ENCODE data around the gene TMEM37. TPM values are rescaled to one million over a fixed set of nuclear protein-coding genes. Genes with fewer than 3 reads are reported as not detected.

The TMEM37 gene
- total RNA-seq, 1 donor from 2014 or later, result 0.14 TPM

GRCh38 chr2:119440873-119441272 lies 9.2 kb downstream of the TMEM37 start:
- no peaks in the 10 kb centered on the region for H3K36me3 Mint-ChIP-seq (ENCODE audit: low read depth)
- no peak for DNase-seq (ENCODE audit: low spot score)
- H3K27ac Mint-ChIP-seq, result no peak overlapping the region
- no peak overlapping the region for H3K4me3 Mint-ChIP-seq (ENCODE audit: low read depth)
- intact Hi-C loops (cut with micrococcal nuclease), result no loop called here
- H3K9me3 Mint-ChIP-seq, result no peaks in the 10 kb centered on the region
- no peaks in the 10 kb centered on the region for H3K27me3 Mint-ChIP-seq (ENCODE audit: low read depth)
- H3K4me1 Mint-ChIP-seq (ENCODE audit: low read depth), result no peaks in the 10 kb centered on the region

- Mint-ChIP-seq H3K36me3 (ENCODE audit: low read depth) (no peaks in the 10 kb centered on the region), H3K27me3 (ENCODE audit: low read depth) (no peaks in the 10 kb centered on the region), H3K4me3 (ENCODE audit: low read depth) (no peak overlapping the region), H3K4me1 (ENCODE audit: low read depth) (no peaks in the 10 kb centered on the region), H3K9me3 (no peaks in the 10 kb centered on the region), H3K27ac (no peak overlapping the region)
- intact Hi-C loops (cut with micrococcal nuclease), result no loop called here
- no peak for DNase-seq (ENCODE audit: low spot score)
Measured at GRCh38 chr2:119441376-119442225, 9.9 kb downstream of the TMEM37 start.

GRCh38 chr2:119442226-119442619 lies 10.6 kb downstream of the TMEM37 start:
- Mint-ChIP-seq H3K27me3 (ENCODE audit: low read depth) (no peaks in the 10 kb centered on the region), H3K27ac (no peak overlapping the region), H3K36me3 (ENCODE audit: low read depth) (no peaks in the 10 kb centered on the region), H3K9me3 (no peaks in the 10 kb centered on the region), H3K4me3 (ENCODE audit: low read depth) (no peak overlapping the region), H3K4me1 (ENCODE audit: low read depth) (no peaks in the 10 kb centered on the region)
- DNase-seq (ENCODE audit: low spot score), result no peak
- intact Hi-C loops (cut with micrococcal nuclease), result no loop called here

GRCh38 chr2:119442850-119443249 lies 11.2 kb downstream of the TMEM37 start:
- Mint-ChIP-seq H3K36me3 (ENCODE audit: low read depth) (no peaks in the 10 kb centered on the region), H3K9me3 (no peaks in the 10 kb centered on the region), H3K27me3 (ENCODE audit: low read depth) (no peaks in the 10 kb centered on the region), H3K4me1 (ENCODE audit: low read depth) (no peaks in the 10 kb centered on the region), H3K4me3 (ENCODE audit: low read depth) (no peak overlapping the region), H3K27ac (no peak overlapping the region)
- intact Hi-C loops (cut with micrococcal nuclease), result no loop called here
- no peak for DNase-seq (ENCODE audit: low spot score)

GRCh38 chr2:119446037-119446436 lies 14.4 kb downstream of the TMEM37 start:
- peaks cover 2% of the 10 kb centered on the region for H3K27me3 Mint-ChIP-seq (ENCODE audit: low read depth)
- peaks cover 5% of the 10 kb centered on the region for H3K4me1 Mint-ChIP-seq (ENCODE audit: low read depth)
- no peak for DNase-seq (ENCODE audit: low spot score)
- H3K9me3 Mint-ChIP-seq, result no peaks in the 10 kb centered on the region
- no peak overlapping the region for H3K27ac Mint-ChIP-seq
- intact Hi-C loops (cut with micrococcal nuclease), result no loop called here
- no peaks in the 10 kb centered on the region for H3K36me3 Mint-ChIP-seq (ENCODE audit: low read depth)
- no peak overlapping the region for H3K4me3 Mint-ChIP-seq (ENCODE audit: low read depth)

- Mint-ChIP-seq H3K4me1 (ENCODE audit: low read depth) (peaks cover 5% of the 10 kb centered on the region), H3K4me3 (ENCODE audit: low read depth) (no peak overlapping the region)
Measured at GRCh38 chr2:119448427-119449141, 16.9 kb downstream of the TMEM37 start.

GRCh38 chr2:119449521-119449920 lies 17.9 kb downstream of the TMEM37 start:
- intact Hi-C loops (cut with micrococcal nuclease), result no loop called here
- no peaks in the 10 kb centered on the region for H3K36me3 Mint-ChIP-seq (ENCODE audit: low read depth)
- no peak overlapping the region for H3K27ac Mint-ChIP-seq
- H3K27me3 Mint-ChIP-seq (ENCODE audit: low read depth), result peaks cover 2% of the 10 kb centered on the region
- H3K4me1 Mint-ChIP-seq (ENCODE audit: low read depth), result peaks cover 5% of the 10 kb centered on the region
- H3K9me3 Mint-ChIP-seq, result no peaks in the 10 kb centered on the region
- no peak for DNase-seq (ENCODE audit: low spot score)
- no peak overlapping the region for H3K4me3 Mint-ChIP-seq (ENCODE audit: low read depth)

More at GRCh38 chr2:119448427-119449141, 16.9 kb downstream of the TMEM37 start:
- Mint-ChIP-seq H3K36me3 (ENCODE audit: low read depth) (no peaks in the 10 kb centered on the region), H3K9me3 (no peaks in the 10 kb centered on the region), H3K27me3 (ENCODE audit: low read depth) (peaks cover 2% of the 10 kb centered on the region), H3K27ac (no peak overlapping the region)
- intact Hi-C loops (cut with micrococcal nuclease), result no loop called here
- DNase-seq (ENCODE audit: low spot score), result no peak

- peaks cover 5% of the 10 kb centered on the region for H3K4me1 Mint-ChIP-seq (ENCODE audit: low read depth)
- H3K36me3 Mint-ChIP-seq (ENCODE audit: low read depth), result no peaks in the 10 kb centered on the region
- H3K9me3 Mint-ChIP-seq, result no peaks in the 10 kb centered on the region
- peaks cover 12% of the 10 kb centered on the region for H3K27me3 Mint-ChIP-seq (ENCODE audit: low read depth)
- no peak for DNase-seq (ENCODE audit: low spot score)
- no peak overlapping the region for H3K4me3 Mint-ChIP-seq (ENCODE audit: low read depth)
- no peak overlapping the region for H3K27ac Mint-ChIP-seq
- intact Hi-C loops (cut with micrococcal nuclease), result no loop called here
Measured at GRCh38 chr2:119451336-119452050, 19.8 kb downstream of the TMEM37 start.

GRCh38 chr2:119453972-119454593 lies 22.4 kb downstream of the TMEM37 start:
- Mint-ChIP-seq H3K4me3 (ENCODE audit: low read depth) (no peak overlapping the region), H3K27ac (no peak overlapping the region), H3K9me3 (no peaks in the 10 kb centered on the region), H3K27me3 (ENCODE audit: low read depth) (peaks cover 14% of the 10 kb centered on the region), H3K4me1 (ENCODE audit: low read depth) (no peaks in the 10 kb centered on the region), H3K36me3 (ENCODE audit: low read depth) (no peaks in the 10 kb centered on the region)
- DNase-seq (ENCODE audit: low spot score), result no peak
- intact Hi-C loops (cut with micrococcal nuclease), result no loop called here

- Mint-ChIP-seq H3K36me3 (ENCODE audit: low read depth) (no peaks in the 10 kb centered on the region), H3K27me3 (ENCODE audit: low read depth) (peaks cover 14% of the 10 kb centered on the region), H3K4me1 (ENCODE audit: low read depth) (no peaks in the 10 kb centered on the region), H3K4me3 (ENCODE audit: low read depth) (no peak overlapping the region), H3K9me3 (no peaks in the 10 kb centered on the region), H3K27ac (no peak overlapping the region)
- no peak for DNase-seq (ENCODE audit: low spot score)
- intact Hi-C loops (cut with micrococcal nuclease), result no loop called here
Measured at GRCh38 chr2:119455066-119455718, 23.5 kb downstream of the TMEM37 start.

GRCh38 chr2:119460076-119460475 lies 28.4 kb downstream of the TMEM37 start:
- intact Hi-C loops (cut with micrococcal nuclease), result no loop called here
- no peak for DNase-seq (ENCODE audit: low spot score)
- Mint-ChIP-seq H3K27me3 (ENCODE audit: low read depth) (peaks cover 13% of the 10 kb centered on the region), H3K4me1 (ENCODE audit: low read depth) (peaks cover 17% of the 10 kb centered on the region), H3K36me3 (ENCODE audit: low read depth) (no peaks in the 10 kb centered on the region), H3K9me3 (no peaks in the 10 kb centered on the region), H3K4me3 (ENCODE audit: low read depth) (no peak overlapping the region), H3K27ac (no peak overlapping the region)

- H3K4me3 Mint-ChIP-seq (ENCODE audit: low read depth), result no peak overlapping the region
- H3K4me1 Mint-ChIP-seq (ENCODE audit: low read depth), result peaks cover 17% of the 10 kb centered on the region
- no peak for DNase-seq (ENCODE audit: low spot score)
- no peak overlapping the region for H3K27ac Mint-ChIP-seq
- H3K27me3 Mint-ChIP-seq (ENCODE audit: low read depth), result peaks cover 2% of the 10 kb centered on the region
- H3K36me3 Mint-ChIP-seq (ENCODE audit: low read depth), result no peaks in the 10 kb centered on the region
- no peaks in the 10 kb centered on the region for H3K9me3 Mint-ChIP-seq
- intact Hi-C loops (cut with micrococcal nuclease), result no loop called here
Measured at GRCh38 chr2:119461811-119462210, 30.2 kb downstream of the TMEM37 start.

Data from activated T-helper 2 cell treated with anti-CD3 and anti-CD28 coated beads, Interferon-gamma antibody, Interleukin-2, Interleukin-4, amounts not matched to agents 10 μg/mL and 5 μg/mL and 100 μg/mL, durations not matched to agents 14 hours and 24 hours and 36 hours (primary cell).